GM06990 (cell line): ENCODE results near the gene ZNF433.

ENCODE experiments used
- DNase-seq: peaks from one replicate; pipeline ENCODE4 v3.0.0-alpha.2; 2011; ENCODE audit not compliant: insufficient read length; ENCODE audit errors: extremely low read depth
- H3K27me3 ChIP-seq: replicated peaks from 2 replicates; pipeline ENCODE4 v1.6.0; 2011; ENCODE audit warnings: low read length; ENCODE audit not compliant: control insufficient read depth, insufficient read depth
- H3K36me3 ChIP-seq: 2 replicates; pipeline ENCODE4 v1.5.1; 2011; ENCODE audit warnings: low read length; ENCODE audit not compliant: control insufficient read depth, insufficient read depth
- H3K4me3 ChIP-seq: replicated peaks from 2 replicates; pipeline ENCODE4 v1.5.1; 2011; ENCODE audit warnings: low read depth, mild to moderate bottlenecking, control low read depth, low read length
- TF ChIP-seq, protein P1 (sequence below): IDR thresholded peaks from 2 replicates; pipeline ENCODE4 v1.5.1; 2011; ENCODE audit warnings: low read length, control low read depth, mild to moderate bottlenecking, inconsistent platforms; ENCODE audit not compliant: insufficient read depth, poor library complexity, severe bottlenecking

Gene ZNF433

DNA sequence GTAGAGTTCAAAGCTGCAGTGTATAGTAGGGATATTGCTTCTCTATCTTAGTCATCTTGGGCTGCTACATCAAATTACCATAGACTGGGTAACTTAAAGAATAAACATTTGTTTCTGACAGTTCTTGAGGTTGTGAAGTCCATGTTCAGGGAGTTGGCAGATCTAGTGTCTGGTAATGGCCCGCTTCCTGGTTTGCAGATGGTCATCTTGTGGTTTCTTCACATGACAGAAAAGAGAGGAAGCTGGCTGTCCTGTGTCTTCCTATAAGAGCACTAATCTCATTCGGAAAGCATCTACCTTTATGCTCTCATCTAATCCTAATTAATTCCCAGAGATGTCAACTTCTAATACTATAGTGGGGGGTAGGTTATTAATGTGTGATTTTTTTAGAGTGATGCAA, 64.4 kb downstream of the ZNF433 start:
- no peak for DNase-seq
- TF ChIP-seq, protein P1, sequence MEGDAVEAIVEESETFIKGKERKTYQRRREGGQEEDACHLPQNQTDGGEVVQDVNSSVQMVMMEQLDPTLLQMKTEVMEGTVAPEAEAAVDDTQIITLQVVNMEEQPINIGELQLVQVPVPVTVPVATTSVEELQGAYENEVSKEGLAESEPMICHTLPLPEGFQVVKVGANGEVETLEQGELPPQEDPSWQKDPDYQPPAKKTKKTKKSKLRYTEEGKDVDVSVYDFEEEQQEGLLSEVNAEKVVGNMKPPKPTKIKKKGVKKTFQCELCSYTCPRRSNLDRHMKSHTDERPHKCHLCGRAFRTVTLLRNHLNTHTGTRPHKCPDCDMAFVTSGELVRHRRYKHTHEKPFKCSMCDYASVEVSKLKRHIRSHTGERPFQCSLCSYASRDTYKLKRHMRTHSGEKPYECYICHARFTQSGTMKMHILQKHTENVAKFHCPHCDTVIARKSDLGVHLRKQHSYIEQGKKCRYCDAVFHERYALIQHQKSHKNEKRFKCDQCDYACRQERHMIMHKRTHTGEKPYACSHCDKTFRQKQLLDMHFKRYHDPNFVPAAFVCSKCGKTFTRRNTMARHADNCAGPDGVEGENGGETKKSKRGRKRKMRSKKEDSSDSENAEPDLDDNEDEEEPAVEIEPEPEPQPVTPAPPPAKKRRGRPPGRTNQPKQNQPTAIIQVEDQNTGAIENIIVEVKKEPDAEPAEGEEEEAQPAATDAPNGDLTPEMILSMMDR: no peak
- no peaks in the 10 kb centered on the region for H3K27me3 ChIP-seq
- no peaks in the 10 kb centered on the region for H3K36me3 ChIP-seq
- H3K4me3 ChIP-seq: no peak overlapping the region

DNA sequence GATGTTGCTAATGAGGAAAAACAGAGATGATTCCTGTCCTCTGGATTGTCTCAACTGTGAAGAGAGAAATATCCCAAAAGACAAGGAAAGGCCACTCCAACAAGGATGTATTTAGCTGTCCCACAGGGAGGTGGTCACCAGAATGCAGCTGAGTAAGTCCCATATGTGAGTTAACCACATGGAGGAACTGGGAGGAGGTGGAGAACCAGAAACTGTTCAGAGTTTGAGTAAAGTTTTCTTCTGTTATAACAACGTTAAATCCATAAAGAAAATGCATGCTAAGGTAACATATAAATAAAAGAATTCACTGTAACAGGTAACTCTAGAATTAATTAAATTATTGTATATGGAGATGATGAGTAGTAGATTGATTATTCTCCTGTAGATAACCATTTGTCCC, 65.3 kb downstream of the ZNF433 start:
- Histone ChIP-seq H3K36me3 (no peaks in the 10 kb centered on the region), H3K4me3 (no peak overlapping the region), H3K27me3 (no peaks in the 10 kb centered on the region)
- no peak for DNase-seq
- TF ChIP-seq, protein P1: no peak

DNA sequence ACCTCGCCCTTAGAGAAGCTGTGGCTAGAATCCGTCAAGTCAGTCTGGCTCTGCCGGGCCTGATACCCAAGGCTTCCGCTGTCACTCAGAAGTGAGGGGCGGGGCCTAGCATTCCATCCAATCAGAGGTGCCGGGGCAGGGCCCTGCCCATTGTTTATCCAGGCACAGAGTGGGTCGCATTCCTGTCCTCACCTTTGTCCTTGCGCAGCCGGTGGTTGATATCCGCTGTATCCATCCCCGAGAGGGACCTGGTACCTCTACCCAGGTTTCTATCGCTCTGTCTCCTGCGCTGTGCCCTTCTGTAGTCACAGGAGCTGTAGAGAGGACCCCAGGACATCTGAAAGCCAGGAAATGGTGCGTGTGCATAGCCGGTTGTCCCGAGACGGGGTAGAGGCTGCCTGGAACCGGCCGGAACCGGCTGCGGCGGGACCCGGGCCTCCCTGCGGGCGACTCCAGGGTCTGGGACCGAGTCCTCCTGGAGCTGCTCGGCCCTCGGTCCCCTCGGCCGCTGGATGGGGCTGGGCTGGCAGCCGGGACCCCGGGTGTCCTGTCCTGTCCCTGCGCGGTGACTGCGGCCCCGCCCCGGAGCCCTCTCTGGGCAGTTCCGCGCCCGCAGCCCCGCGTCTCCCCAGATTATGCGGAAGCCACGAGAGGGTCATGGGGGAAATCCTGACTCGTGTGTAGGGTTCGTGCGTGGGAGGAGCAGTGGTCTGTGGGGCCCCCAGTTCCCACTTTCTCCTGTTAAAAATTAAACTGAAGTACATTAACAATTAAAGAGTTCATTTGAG, 70.4 kb downstream of the ZNF433 start, which contains the start of gene ZNF763:
Gene ZNF763 (plus strand): TSS at position 183 of the 788 bp plus-strand sequence. CDS start 169 bp downstream, at position 352.
- TF ChIP-seq, protein P1: no peak
- DNase-seq: peak; percentile 84
- Histone ChIP-seq H3K4me3 (peak within 1 kb of the TSS; percentile 76), H3K27me3 (no peaks in the 10 kb centered on the region), H3K36me3 (no peaks in the 10 kb centered on the region)
